GM18951 (cell line): ENCODE data around the gene AHCYL2.
"Not testable (repeated sequence)": the region's sequence is repeated elsewhere in the genome, so short reads cannot be mapped to it uniquely, and the experiment has no call there.

ENCODE experiments used
- POLR2A ChIP-seq: IDR thresholded peaks from 4 replicates; pipeline ENCODE4 v1.6.1; 2011; ENCODE audit warnings: mild to moderate bottlenecking; ENCODE audit not compliant: insufficient read length, insufficient read depth; ENCODE audit errors: extremely low read depth
- in situ Hi-C: fragments of 300-500 bp; cut with MboI; formaldehyde crosslinking; loops from one replicate; pipeline ENCODE4 v1.12.0; 2022; ENCODE audit warnings: low sequenced_read_pairs, mixed read lengths, inconsistent platforms; ENCODE audit not compliant: unreplicated experiment

The AHCYL2 gene

GRCh38 chr7:129240119-129240820 lies 15.4 kb downstream of the AHCYL2 start:
- TF ChIP-seq POLR2A, result no peak
- in situ Hi-C loops, result no loop called here

GRCh38 chr7:129244220-129244619 lies 19.4 kb downstream of the AHCYL2 start:
- no peak for TF ChIP-seq POLR2A
- in situ Hi-C loops, result no loop called here

- TF ChIP-seq POLR2A, result no peak
- in situ Hi-C loops, result no loop called here
Measured at GRCh38 chr7:129245533-129245932, 20.7 kb downstream of the AHCYL2 start.

GRCh38 chr7:129247087-129247486 lies 22.3 kb downstream of the AHCYL2 start:
- TF ChIP-seq POLR2A, result no peak
- in situ Hi-C loops, result no loop called here

GRCh38 chr7:129252128-129252527 lies 27.3 kb downstream of the AHCYL2 start:
- in situ Hi-C loops, result no loop called here
- no peak for TF ChIP-seq POLR2A

- in situ Hi-C loops, result not testable (repeated sequence)
Measured at GRCh38 chr7:129252603-129253002, 27.8 kb downstream of the AHCYL2 start.

- in situ Hi-C loops, result no loop called here
- TF ChIP-seq POLR2A, result no peak
Measured at GRCh38 chr7:129255800-129256199, 31.0 kb downstream of the AHCYL2 start.

GRCh38 chr7:129256221-129256620 lies 31.4 kb downstream of the AHCYL2 start:
- TF ChIP-seq POLR2A, result no peak
- in situ Hi-C loops, result no loop called here

GRCh38 chr7:129257168-129257567 lies 32.3 kb downstream of the AHCYL2 start:
- in situ Hi-C loops, result no loop called here
- TF ChIP-seq POLR2A, result no peak

GRCh38 chr7:129258649-129259389 lies 34.0 kb downstream of the AHCYL2 start:
- in situ Hi-C loops, result no loop called here
- TF ChIP-seq POLR2A, result no peak

- in situ Hi-C loops, result no loop called here
- no peak for TF ChIP-seq POLR2A
Measured at GRCh38 chr7:129262324-129262723, 37.5 kb downstream of the AHCYL2 start.

GRCh38 chr7:129263168-129263567 lies 38.3 kb downstream of the AHCYL2 start:
- in situ Hi-C loops, result no loop called here
- TF ChIP-seq POLR2A, result no peak

GRCh38 chr7:129264534-129264933 lies 39.7 kb downstream of the AHCYL2 start:
- no peak for TF ChIP-seq POLR2A
- in situ Hi-C loops, result no loop called here

- TF ChIP-seq POLR2A, result no peak
- in situ Hi-C loops, result no loop called here
Measured at GRCh38 chr7:129265328-129265727, 40.5 kb downstream of the AHCYL2 start.
